GM12891 (cell line): ENCODE data around the gene GRK1.

Experiments used
- POLR2A ChIP-seq: IDR thresholded peaks from 2 replicates; pipeline ENCODE4 v1.6.1; 2011; ENCODE audit warnings: low read depth, low read length, control low read depth
- POLR2AphosphoS5 ChIP-seq: IDR thresholded peaks from 2 replicates; pipeline ENCODE4 v1.6.1; 2011; ENCODE audit warnings: low read depth, low read length, control low read depth
- SPI1 ChIP-seq: IDR thresholded peaks from 2 replicates; pipeline ENCODE4 v1.6.1; 2011; ENCODE audit warnings: low read depth, low read length, control low read depth

GRCh38 chr13:113735194-113735593 lies 68.2 kb downstream of the GRK1 start:
- TF ChIP-seq POLR2A = no peak
- TF ChIP-seq POLR2AphosphoS5 = no peak
- TF ChIP-seq SPI1 = no peak
